Neural crest cell (in vitro differentiated cells): ENCODE data around the gene FOSL1. TPM values are rescaled to one million over a fixed set of nuclear protein-coding genes. Genes with fewer than 3 reads are reported as not detected.

Source experiments
- DNase-seq: peaks from one replicate; pipeline ENCODE4 v3.0.0; 2021; ENCODE audit warnings: low read depth, mixed read lengths, low spot score
- H3K27ac Mint-ChIP-seq: one replicate; pipeline ENCODE4 v1.8.0; 2021; ENCODE audit warnings: mild to moderate bottlenecking, mixed read lengths; ENCODE audit not compliant: unreplicated experiment
- H3K27me3 Mint-ChIP-seq: 2 replicates; pipeline ENCODE4 v1.8.0; 2021; ENCODE audit warnings: low read depth, mild to moderate bottlenecking, mixed read lengths
- H3K36me3 Mint-ChIP-seq: 2 replicates; pipeline ENCODE4 v1.8.0; 2021; ENCODE audit warnings: low read depth, mild to moderate bottlenecking, mixed read lengths
- H3K4me1 Mint-ChIP-seq: 2 replicates; pipeline ENCODE4 v1.8.0; 2021; ENCODE audit warnings: mixed read lengths
- H3K4me3 Mint-ChIP-seq: one replicate; pipeline ENCODE4 v1.8.0; 2021; ENCODE audit warnings: mild to moderate bottlenecking, mixed read lengths
- H3K9me3 Mint-ChIP-seq: 2 replicates; pipeline ENCODE4 v1.8.0; 2021; ENCODE audit warnings: mixed read lengths
- total RNA-seq: library from RNA; stranded (reverse); gene quantifications from 2 replicates; pipeline ENCODE4 v1.2.1, GENCODE V29; 2021
- TF ChIP-seq, protein P1 (sequence below): fragments of 200-600 bp; sonication (generic); conservative IDR thresholded peaks from 2 replicates; pipeline ENCODE4 v1.5.0; 2021; ENCODE audit warnings: antibody characterized with exemption, mild to moderate bottlenecking

The FOSL1 gene
- total RNA-seq, 1 donor from 2014 or later: 4.2 TPM

DNA sequence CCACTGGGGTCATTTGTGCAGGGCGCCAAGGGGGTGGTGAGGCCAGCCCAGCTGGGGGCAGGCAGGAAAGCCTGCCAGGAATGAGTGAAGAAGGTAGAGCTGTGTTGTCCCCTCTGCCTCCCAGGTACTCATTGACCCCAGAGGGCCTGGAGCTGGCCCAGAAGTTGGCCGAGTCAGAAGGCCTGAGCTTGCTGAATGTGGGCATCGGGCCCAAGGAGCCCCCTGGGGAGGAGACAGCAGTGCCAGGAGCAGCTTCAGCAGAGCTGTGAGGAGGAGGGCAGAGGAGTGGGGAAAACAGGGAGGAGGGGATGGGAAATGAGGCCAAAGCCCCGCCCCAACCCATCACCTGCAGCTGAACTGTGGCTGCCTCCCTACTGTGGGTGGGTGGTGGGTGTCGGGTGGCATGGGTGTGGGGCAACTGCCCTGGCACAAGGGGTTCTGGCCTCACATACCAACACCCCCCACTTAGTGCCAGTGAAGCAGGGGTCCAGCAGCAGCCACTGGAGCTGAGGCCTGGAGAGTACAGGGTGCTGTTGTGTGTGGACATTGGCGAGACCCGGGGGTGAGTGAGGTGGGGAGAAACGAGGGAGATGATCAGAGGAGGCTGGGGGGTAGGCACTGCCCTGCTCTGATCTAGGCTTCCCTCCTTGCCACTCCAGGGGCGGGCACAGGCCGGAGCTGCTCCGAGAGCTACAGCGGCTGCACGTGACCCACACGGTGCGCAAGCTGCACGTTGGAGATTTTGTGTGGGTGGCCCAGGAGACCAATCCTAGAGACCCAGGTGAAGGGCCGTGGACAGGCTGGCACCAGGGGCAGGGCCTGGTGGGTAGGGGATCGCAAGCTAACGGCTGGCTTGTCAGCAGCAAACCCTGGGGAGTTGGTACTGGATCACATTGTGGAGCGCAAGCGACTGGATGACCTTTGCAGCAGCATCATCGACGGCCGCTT, 37.0 kb downstream of the FOSL1 start:
- Mint-ChIP-seq H3K27ac (no peak overlapping the region), H3K4me3 (peak overlapping the region; percentile 95), H3K36me3 (peaks cover 8% of the 10 kb centered on the region), H3K9me3 (no peaks in the 10 kb centered on the region), H3K4me1 (peaks cover 42% of the 10 kb centered on the region), H3K27me3 (no peaks in the 10 kb centered on the region)
- DNase-seq: no peak
- TF ChIP-seq, protein P1, sequence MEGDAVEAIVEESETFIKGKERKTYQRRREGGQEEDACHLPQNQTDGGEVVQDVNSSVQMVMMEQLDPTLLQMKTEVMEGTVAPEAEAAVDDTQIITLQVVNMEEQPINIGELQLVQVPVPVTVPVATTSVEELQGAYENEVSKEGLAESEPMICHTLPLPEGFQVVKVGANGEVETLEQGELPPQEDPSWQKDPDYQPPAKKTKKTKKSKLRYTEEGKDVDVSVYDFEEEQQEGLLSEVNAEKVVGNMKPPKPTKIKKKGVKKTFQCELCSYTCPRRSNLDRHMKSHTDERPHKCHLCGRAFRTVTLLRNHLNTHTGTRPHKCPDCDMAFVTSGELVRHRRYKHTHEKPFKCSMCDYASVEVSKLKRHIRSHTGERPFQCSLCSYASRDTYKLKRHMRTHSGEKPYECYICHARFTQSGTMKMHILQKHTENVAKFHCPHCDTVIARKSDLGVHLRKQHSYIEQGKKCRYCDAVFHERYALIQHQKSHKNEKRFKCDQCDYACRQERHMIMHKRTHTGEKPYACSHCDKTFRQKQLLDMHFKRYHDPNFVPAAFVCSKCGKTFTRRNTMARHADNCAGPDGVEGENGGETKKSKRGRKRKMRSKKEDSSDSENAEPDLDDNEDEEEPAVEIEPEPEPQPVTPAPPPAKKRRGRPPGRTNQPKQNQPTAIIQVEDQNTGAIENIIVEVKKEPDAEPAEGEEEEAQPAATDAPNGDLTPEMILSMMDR: no peak

DNA sequence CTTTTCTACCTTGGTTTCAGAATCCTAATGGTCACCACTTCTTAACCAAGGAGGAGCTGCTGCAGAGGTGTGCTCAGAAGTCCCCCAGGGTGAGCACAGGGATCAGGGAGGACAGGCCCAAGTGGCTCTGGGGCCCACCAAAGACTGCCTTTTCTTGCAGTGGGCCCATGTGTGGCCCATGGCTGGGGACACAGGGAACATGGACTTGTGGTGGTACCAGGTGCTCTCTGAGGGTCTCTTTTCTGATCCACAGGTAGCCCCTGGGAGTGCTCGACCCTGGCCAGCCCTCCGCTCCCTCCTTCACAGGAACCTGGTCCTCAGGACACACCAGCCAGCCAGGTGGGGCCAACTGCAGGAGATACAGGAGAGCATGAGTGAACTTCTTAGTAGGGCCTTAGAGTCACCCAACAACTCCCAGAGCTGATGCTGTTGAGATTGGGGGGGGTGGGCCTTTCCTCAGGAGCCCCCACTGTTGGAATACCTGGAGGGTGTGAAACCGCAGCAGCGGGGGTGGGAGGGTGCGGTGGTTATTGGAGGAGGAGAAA, 37.9 kb downstream of the FOSL1 start:
- TF ChIP-seq, protein P1: no peak
- H3K36me3 Mint-ChIP-seq: peaks cover 6% of the 10 kb centered on the region
- no peaks in the 10 kb centered on the region for H3K27me3 Mint-ChIP-seq
- peak overlapping the region; percentile 95 for H3K4me3 Mint-ChIP-seq
- no peak for DNase-seq
- no peak overlapping the region for H3K27ac Mint-ChIP-seq
- H3K4me1 Mint-ChIP-seq: peaks cover 33% of the 10 kb centered on the region
- no peaks in the 10 kb centered on the region for H3K9me3 Mint-ChIP-seq

DNA sequence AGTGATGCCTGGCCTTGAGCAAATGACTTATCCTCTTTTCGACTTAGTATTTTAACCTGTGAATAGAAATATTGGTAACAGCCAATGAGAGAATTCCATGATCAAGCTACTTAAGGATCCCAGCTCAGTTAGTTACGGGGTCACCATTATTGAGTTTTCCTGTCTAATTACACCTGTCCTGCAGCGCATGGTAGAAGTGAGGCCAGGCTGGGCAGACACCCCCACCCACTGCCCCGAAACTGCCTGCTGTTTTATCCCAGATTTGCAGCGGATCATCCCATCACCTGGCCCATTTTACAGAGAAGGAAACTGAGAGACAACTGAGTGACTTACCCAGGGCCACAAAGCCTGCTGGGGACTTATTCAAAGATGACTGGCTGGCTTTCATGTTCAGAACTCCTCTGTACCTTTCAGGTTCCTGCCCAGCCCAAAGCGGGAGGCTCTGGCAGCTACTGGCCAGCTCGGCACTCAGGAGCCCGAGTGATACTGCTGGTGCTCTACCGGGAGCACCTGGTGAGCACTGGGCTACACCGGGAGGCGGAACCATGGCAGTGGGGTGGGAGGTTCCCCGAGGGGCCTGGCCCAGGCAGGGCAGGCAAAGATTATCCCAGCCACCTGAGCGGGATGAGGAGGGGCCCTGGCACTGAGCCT, 38.5 kb downstream of the FOSL1 start:
- Mint-ChIP-seq H3K27me3 (peaks cover 3% of the 10 kb centered on the region), H3K27ac (no peak overlapping the region), H3K4me1 (peaks cover 34% of the 10 kb centered on the region), H3K4me3 (peak overlapping the region; percentile 95), H3K9me3 (no peaks in the 10 kb centered on the region), H3K36me3 (peaks cover 7% of the 10 kb centered on the region)
- no peak for DNase-seq
- TF ChIP-seq, protein P1: no peak

DNA sequence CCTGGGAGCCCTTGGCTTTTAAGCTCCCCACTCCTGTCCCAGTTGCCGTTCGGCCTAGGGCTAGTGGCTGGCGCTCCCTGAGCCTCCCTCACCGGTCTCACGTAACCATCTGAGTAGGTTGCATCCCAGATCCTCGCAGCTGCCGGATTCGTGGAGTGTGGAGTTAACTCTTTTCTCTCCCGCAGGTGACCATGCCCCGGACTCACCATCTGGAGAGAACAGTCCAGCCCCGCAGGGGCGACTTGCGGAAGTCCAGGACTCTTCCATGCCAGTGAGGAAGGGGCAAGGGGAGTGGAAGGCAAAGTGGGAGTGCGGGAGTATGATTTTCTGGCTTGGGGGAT, 39.1 kb downstream of the FOSL1 start:
- no peaks in the 10 kb centered on the region for H3K9me3 Mint-ChIP-seq
- peaks cover 39% of the 10 kb centered on the region for H3K4me1 Mint-ChIP-seq
- TF ChIP-seq, protein P1: no peak
- no peak for DNase-seq
- peak overlapping the region; percentile 95 for H3K4me3 Mint-ChIP-seq
- peak overlapping the region; percentile 27 for H3K27ac Mint-ChIP-seq
- peaks cover 8% of the 10 kb centered on the region for H3K27me3 Mint-ChIP-seq
- peaks cover 12% of the 10 kb centered on the region for H3K36me3 Mint-ChIP-seq

DNA sequence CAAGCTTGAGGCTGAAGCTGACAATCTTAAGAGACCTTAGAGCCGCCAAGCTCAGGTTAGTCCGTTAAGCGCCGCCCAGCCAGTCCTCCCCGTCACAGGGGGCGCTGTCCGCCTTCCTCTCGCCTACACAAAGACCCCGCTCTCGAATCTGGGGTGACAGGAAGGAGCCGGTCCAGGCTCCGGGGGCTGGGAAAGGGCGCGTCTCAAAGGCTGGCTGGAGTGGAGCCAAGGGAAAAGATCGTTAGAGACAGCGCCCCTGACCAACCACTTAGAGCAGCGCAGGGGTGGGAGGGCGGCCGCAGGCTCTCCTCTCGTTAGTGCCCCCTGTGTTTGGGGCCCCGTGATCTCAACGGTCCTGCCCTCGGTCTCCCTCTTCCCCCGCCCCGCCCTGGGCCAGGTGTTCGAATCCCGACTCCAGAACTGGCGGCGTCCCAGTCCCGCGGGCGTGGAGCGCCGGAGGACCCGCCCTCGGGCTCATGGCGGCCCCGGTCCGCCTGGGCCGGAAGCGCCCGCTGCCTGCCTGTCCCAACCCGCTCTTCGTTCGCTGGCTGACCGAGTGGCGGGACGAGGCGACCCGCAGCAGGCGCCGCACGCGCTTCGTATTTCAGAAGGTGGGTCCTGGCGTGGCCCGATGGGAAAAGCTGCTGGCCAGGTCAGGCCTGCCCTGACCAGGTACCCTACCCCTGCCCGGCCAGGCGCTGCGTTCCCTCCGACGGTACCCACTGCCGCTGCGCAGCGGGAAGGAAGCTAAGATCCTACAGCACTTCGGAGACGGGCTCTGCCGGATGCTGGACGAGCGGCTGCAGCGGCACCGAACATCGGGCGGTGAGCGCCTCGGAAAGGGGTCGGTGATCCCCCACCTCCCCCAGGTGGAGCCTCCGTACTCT, 39.7 kb downstream of the FOSL1 start, which contains the start of gene MUS81:
MUS81 (plus strand) TSS at position 156 of the 887 bp plus-strand sequence; CDS start at position 477, 321 bp downstream.
- Mint-ChIP-seq H3K36me3 (peaks cover 19% of the 10 kb centered on the region), H3K4me3 (peak within 1 kb of the TSS; percentile 95), H3K4me1 (peaks cover 45% of the 10 kb centered on the region), H3K9me3 (no peaks in the 10 kb centered on the region), H3K27me3 (peaks cover 12% of the 10 kb centered on the region), H3K27ac (peak within 1 kb of the TSS; percentile 99)
- TF ChIP-seq, protein P1: peak; percentile 96
- peak; percentile 98 for DNase-seq
